ENCODE measurements around the gene AMDHD2.
A peak's percentile ranks its signal among the peaks of the same experiment; 100 is the strongest.
"Not testable (repeated sequence)": the region's sequence is repeated elsewhere in the genome, so short reads cannot be mapped to it uniquely, and the experiment has no call there.

AMDHD2 gene

DNA sequence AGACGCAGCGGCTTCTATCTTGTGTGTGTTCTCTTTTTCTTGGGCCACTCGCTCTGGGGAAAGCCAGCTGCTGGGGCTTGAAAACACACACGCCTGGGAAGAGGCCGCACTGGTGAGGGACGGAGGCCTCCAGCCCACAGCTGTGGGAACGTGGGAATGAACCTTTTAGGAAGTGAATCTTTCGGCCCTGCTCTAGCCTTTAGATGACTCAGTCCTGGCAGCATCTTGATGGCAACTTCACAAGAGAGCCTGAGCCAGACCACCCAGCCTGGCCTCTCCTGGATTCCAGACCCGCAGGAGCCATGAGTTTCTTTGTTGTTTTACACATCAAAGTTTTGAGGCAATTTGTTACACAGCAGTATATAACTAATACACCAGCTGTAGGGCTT, 15.4 kb downstream of the AMDHD2 start:
- DNase-seq = no peak

DNA sequence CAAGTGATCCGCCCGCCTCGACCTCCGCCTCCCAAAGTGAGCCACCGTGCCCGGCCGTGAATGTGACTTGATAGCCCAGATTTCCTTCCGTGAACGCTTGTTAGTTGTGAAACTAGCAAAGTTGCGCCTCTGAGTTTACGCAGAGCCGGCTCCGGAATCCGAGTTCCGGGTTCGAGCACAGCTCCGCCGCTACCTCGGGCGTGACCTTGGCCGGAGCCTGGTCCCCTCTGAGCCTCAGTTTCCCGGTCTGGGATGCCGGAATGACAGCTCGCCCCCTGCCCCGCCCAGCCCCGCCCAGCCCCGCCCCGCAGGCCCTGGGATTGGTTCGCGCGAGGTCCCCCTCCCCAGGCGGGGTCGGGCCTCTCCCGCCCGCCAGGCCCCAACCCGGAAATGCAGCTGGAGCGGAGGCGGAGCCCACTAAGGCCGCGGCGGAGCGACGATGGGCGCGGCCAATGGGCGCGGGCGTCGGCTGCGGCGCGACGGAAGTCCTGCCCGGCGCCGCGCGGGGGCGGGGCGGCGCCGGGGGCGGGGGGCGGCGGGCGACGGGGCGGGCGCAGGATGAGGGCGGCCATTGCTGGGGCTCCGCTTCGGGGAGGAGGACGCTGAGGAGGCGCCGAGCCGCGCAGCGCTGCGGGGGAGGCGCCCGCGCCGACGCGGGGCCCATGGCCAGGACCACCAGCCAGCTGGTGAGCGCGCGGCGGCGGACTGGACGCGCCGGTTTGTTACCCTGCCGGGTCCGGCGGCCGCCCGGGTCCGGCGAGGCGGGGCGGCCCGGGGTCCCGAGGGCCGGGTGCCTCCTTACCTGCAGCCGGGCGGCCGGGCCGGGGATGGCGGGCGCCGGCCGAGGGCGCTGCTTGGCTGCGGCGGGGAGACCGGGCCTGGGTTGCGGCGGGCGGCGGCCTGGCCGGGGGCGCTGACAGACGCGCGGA, 17.5 kb downstream of the AMDHD2 start, which contains the start of gene PDPK1:
PDPK1 (plus strand) TSS at position 571 of the 929 bp plus-strand sequence; CDS start at position 663, 92 bp downstream.
- peak; percentile 94 for DNase-seq

DNA sequence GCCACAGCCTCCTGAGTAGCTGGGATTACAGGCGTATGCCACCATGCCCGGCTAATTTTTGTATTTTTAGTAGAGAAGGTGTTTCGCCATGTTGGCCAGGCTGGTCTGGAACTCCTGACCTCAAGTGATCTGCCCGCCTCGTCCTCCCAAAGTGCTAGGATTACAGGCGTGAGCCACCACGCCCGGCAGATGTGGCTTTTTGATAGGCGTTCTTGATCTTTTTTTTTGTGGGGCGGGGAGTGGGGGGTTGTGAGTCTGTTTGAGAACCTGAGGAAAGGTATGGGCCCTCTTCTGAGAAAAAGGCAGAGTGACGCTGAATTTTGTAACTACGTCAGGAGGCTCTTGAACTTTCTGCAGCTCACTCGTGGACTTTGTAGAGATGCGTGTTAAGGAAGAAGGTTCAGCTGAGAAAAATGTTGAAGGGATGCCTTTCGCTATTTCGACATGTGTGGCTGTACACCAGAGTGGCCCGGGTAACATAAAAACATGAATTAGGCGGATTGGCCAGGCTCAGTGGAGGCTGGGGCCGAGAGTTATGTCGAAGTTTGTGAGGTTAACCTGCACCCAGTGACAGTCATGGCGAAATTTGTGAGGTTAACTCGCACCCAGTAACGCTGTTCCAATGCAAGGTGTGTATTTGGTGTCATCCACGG, 19.1 kb downstream of the AMDHD2 start:
- not testable (repeated sequence) for DNase-seq

- DNase-seq = peak; percentile 50
These were observed 19.8 kb downstream of the AMDHD2 start for GRCh38 chr16:2539845-2540458.

DNA sequence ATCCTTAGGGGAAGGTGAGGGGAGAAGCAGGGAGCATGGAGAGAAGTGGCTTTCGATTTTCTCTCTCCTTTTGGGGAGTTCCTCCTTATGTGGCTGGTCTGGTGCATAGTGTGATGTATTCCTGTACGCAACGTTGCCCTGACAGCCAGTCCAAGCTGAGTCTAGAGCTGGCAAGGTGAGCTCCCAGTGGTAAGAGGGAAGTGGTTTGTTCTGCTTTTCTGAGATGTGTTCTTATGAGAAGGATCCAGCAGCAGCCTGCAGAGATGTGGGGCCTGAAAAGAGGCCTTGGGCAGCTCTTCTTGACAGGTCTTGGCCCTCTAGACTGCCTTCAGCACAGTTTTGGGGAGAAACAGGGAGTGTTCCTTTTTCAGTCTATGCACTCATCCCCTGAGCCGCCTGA, 20.7 kb downstream of the AMDHD2 start:
- DNase-seq = not testable (repeated sequence)

- DNase-seq = not testable (repeated sequence)
These were observed 21.2 kb downstream of the AMDHD2 start for GRCh38 chr16:2541409-2541808.

DNA sequence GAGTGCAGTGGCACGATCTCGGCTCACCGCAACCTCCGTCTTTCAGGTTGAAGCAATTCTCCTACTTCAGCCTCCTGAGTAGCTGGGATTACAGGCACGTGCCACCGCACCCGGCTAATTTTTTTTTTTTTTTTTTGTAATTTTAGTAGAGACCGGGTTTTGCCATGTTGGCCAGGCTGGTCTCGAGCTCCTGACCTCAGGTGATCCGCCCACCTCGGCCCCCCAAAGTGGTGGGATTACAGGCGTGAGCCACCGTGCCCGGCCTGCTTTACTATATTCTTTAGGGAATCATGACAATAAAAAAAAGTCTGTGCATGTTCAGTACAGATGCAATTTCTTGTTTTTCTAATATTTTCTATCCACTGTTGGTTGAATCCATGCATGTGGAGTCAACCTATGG, 23.6 kb downstream of the AMDHD2 start:
- not testable (repeated sequence) for DNase-seq

DNA sequence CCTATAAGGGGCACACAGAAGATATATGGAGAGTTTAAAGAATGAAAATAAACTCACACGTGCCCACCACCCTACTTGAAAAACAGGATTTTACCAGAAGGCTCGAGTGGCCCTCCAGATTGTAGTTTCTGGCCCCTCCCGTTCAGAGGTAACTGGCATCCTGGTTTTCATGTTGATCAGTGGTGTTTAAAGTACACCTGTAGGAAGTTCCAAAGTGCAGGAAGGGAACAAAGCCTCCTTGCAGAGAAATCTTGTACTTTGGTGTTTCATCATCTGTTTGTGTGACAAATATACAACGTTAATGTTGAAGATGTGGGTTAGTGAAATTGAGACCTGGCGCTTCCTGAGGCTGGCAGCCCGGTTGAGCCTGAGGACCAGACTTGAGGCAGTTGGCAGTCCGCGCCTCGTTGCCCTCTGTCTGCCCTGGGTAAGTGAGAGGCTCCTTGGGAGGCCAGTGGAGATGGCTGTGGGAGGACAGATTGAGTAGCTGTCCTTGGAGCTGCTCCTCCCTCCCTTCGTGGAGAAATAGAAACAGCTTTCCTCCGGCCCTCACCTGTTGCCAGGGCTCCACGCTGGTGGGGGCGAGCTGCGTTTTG, 30.2 kb downstream of the AMDHD2 start:
- DNase-seq = not testable (repeated sequence)

- DNase-seq = not testable (repeated sequence)
These were observed 31.3 kb downstream of the AMDHD2 start for GRCh38 chr16:2551420-2551889.

DNA sequence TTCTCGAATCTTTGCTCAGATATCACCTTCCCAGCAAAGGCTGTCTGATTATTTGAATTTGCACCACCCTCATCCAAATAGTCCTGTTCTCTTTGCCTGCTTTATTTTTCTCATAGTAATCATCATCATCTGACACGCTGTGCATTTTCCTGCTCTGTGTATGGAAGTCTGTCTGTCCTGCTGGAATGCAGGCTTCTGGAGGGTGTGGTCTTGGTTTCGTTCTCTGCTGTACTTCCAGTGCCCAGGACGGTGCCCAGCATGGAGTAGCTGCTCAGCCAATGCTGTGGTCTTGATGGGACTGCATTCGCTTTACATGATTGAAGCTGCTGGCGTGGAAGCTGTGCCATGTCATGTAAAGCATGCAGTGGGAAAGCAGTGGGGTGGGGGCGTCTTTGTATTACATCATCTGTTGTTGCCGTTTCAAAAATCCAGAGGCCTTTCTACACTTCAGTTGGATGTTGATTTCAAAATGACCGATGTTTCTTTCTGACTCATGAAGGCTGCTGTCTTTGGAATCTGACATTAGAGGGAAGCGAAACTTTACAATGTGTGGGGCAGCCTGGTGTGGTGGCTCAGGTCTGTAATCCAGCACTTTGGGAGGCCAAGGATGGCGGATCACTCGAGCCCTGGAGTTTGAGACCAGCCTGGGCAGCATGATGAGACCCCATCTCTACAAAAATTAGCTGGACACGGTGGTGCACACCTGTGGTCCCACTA, 34.7 kb downstream of the AMDHD2 start:
- not testable (repeated sequence) for DNase-seq

GRCh38 chr16:2557150-2557549, 37.0 kb downstream of the AMDHD2 start:
- not testable (repeated sequence) for DNase-seq

DNA sequence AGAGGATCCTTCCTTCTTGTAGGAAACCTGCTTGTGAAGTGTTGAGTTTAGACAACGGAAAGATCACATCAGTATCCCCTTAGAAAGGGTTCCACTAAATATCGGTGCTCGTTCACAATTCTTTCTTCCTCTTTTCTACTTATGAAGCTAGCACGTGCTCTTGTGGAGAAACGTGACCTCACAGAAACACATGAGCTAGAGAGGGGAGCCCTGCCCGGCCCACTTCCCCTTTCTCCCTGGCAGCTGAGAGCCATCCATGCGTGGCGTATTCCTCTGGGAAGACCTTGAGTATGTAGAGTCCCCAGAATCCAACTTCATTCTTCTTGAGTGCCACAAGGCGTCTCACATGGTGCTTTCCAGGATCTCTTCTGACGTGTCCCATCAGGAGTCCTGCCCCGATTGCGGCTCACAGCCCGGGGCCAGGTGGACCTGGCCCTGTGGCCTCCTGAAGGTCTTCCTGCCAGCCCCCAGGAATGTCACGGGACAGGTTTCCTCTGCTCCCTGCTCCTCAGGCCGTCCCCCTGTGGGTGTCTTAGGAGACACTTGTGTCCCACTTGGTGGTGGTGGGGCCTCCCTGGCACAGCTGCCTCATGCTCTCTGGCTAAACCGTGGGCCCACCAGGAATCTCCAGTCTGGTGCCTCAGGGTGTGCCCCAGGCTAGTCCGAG, 40.1 kb downstream of the AMDHD2 start:
- not testable (repeated sequence) for DNase-seq

GRCh38 chr16:2560798-2561133, 40.6 kb downstream of the AMDHD2 start:
- DNase-seq = peak; percentile 79

DNA sequence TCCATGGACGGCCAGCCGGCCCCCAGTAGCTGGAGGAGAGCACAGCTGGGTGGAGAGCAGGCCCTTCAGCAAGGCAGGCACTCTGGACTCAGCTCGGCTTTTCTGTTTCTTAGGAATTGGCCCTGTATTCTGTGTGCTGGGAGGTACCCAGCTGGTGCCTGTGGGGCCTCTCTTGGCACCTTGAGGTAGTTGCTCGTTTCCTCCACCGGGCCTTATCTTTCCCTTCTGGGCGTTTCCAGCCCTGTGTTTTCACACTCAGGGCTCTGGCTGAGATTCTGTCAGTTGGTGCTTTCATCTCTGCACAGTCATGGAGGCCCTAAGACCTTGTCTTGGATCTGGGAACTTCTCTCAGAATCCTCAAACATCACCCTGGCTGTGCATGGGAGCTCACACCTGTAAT, 47.3 kb downstream of the AMDHD2 start:
- DNase-seq = not testable (repeated sequence)

GRCh38 chr16:2568573-2568972, 48.4 kb downstream of the AMDHD2 start:
- DNase-seq = not testable (repeated sequence)

- not testable (repeated sequence) for DNase-seq
These were observed 52.5 kb downstream of the AMDHD2 start for GRCh38 chr16:2572704-2573103.

- not testable (repeated sequence) for DNase-seq
These were observed 55.7 kb downstream of the AMDHD2 start for GRCh38 chr16:2575839-2576238.

- not testable (repeated sequence) for DNase-seq
These were observed 56.9 kb downstream of the AMDHD2 start for GRCh38 chr16:2577044-2577443.

DNA sequence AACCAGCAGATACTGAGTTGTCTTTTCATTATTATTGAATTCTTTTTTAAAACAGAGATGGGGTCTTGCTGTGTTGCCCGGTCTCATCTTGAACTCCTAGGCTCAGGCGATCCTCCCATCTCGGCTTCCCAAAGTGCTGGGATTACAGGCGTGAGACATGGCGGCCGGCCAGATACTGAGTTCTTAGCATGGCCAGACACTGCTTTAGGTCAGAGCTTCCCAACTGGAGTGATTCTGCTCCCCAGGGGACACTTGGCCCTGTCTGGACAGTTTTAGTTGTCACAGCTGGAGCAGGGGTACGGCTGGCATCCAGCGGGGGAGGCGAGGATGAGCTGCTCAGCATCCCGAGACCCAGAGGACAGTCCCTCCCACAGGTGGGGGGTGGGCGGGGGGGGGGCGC, 58.7 kb downstream of the AMDHD2 start:
- not testable (repeated sequence) for DNase-seq

DNA sequence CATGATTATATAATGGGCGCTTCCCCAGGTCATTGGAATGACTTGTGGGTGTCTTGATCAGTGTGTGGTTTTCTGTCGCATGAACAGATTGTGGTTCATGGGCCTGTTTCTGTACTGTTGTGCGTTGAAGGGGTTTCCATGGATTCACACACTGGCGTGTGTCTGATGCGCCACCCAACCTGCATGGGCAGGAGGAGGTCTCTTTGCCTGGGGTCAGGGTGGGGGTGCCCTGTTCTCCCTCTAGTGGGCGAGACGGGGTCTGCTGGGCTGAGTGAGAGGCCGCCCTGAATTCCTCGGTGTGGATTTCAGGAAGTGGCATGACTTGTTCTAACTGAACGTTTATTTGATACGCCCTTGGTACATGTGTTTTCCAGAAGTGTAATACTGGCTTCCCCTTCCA, 60.0 kb downstream of the AMDHD2 start:
- DNase-seq = not testable (repeated sequence)

- not testable (repeated sequence) for DNase-seq
These were observed 60.6 kb downstream of the AMDHD2 start for GRCh38 chr16:2580818-2581217.
